ENCODE data around the gene WDR37.

The WDR37 gene

GRCh38 chr10:1068380-1069361 lies 12.5 kb downstream of the WDR37 start:
- no peak for FAIRE-seq
- DNase-seq (ENCODE audit: insufficient read length, low spot score): no peak

DNA sequence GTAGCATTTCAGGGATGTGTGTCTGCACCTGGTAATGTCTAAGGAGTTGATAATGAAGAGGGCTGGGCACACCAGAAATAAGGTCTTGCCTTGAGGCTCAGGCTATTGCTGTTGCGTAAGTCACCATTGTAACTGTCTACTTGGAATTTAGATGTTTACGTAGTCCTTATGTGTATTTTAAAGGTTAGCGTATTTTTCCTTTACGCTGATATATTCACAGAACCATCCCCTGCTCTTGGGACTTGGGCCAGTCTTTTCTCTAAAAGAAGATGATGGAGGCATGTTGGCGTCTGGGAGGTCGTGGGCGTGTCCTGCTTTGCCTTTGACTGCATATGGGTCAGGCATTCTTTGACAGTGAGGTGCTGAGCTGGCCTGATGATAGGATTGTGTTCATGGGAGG lies 14.7 kb downstream of the WDR37 start:
- FAIRE-seq (no peak), DNase-seq (ENCODE audit: insufficient read length, low spot score) (no peak)

DNA sequence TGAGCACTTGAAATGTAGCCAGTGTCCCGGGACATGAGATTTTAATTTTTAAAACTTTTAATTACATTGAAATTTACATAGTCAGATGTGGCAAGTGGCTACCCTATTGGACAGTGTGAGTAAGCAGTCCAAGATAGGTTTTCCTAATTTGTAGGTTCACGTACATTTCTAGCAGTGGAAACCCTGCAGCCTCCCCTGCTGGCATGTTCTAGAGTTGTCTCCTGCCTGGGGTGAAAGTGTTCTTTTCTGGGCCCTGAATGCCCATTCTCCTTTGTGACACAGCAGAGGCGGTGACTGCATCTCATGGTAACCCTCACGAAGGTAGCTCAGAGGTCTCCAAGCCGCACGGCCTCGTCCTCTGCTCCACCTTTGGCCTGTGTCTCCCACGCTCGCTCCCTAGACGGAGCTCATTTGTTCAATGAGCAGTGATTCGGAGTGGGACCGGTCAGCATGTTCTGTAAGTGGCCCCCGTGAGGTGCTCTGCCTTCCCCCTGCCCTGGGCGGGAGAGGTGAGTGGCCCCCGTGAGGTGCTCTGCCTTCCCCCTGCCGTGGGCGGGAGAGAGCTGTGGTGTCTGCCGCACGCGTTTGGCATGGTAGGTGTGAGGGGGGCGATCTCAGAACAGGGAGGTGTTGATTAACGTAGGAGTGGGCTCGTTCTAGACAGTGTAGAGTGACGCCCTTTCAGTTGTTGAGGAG lies 18.0 kb downstream of the WDR37 start:
- FAIRE-seq (no peak), DNase-seq (ENCODE audit: insufficient read length, low spot score) (no peak)

DNA sequence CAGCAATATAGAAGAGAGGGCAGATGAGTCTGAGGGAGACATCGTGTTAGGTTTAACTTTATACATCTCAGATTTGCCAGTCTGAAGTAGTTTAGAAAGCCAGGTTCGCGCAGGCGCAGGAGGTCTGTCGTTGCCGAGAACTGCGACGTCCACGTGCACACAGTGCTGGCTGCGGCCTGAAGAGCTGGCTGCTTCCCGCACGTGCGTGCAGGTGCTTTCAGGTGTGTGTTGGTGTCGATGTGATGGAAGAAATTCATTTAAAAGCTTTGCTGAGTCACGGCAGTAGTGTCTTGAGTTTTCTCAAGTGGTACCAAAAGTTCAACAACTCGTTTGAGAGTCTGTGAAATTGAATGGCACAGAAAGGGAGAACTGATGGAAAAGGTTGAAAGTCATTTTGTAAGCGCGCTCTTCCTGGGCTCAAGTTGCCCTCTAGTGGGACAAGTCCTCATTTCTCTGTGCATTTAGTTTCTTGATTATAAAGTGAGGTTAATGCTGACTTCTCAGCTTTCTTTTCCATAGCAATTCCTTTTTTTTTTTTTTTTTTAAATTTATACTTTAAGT lies 18.6 kb downstream of the WDR37 start:
- no peak for FAIRE-seq
- no peak for DNase-seq (ENCODE audit: insufficient read length, low spot score)

DNA sequence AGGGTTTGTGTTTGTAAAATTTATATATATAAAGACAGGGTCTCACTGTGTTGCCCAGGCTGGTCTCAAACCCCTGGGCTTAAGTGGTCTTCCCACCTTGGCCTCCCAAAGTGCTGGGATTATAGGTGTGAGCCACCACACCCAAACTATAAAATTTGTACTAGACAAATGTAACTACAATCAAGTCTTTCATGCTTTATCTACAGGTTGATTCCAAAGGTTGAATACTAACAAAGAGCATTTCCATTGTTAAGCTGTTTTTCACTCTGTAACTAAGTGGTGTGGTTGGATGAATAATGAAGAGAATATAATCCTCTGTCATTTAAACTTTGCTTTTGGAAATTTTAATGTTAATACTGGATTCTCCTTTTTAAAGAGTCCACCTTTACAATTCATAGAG lies 22.5 kb downstream of the WDR37 start:
- DNase-seq (ENCODE audit: insufficient read length, low spot score): no peak
- no peak for FAIRE-seq

DNA sequence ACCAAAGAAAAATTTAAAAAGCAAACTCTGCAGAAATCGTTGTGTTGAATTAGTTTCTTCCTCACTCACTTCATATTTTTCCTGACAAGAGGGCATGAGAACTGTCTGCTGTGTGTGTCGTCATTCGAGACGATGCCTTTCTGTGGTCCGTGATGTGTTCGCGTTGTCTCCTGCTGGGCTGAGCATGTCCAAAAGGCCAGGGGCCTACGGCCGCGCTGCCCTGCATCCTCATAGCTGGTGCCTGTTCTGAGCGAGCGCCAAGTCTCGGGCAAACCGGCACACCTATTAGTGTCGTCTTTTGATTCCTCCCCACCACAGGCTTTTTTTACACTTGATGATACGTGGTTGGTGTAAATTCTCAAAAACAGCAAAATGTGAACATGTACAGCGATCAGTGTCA lies 27.4 kb downstream of the WDR37 start:
- FAIRE-seq: no peak
- DNase-seq (ENCODE audit: insufficient read length, low spot score): no peak

GRCh38 chr10:1084011-1084950 lies 28.1 kb downstream of the WDR37 start:
- FAIRE-seq (no peak), DNase-seq (ENCODE audit: insufficient read length, low spot score) (no peak)

GRCh38 chr10:1085258-1085657 lies 29.1 kb downstream of the WDR37 start:
- DNase-seq (ENCODE audit: insufficient read length, low spot score) (no peak), FAIRE-seq (no peak)

DNA sequence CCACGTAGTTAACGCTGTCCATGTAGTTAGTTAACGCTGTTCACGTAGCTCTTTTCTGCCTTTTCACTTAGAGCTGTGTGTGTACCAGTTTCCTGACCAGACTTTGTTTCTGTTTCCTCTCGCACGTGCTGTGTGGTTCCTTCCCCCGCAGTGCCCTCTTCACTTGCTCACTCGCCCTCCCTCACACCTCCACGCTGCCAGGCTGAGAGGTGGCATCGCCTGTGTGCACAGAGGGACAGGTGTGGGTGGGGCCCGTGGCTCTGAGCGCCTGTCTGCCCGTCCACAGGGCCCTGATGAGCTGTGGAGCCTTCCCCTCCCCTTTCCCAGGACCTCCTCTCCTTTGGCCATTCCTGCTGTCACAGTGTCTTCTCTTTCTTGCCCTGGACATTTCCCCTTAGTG lies 30.6 kb downstream of the WDR37 start:
- FAIRE-seq: no peak
- no peak for DNase-seq (ENCODE audit: insufficient read length, low spot score)

DNA sequence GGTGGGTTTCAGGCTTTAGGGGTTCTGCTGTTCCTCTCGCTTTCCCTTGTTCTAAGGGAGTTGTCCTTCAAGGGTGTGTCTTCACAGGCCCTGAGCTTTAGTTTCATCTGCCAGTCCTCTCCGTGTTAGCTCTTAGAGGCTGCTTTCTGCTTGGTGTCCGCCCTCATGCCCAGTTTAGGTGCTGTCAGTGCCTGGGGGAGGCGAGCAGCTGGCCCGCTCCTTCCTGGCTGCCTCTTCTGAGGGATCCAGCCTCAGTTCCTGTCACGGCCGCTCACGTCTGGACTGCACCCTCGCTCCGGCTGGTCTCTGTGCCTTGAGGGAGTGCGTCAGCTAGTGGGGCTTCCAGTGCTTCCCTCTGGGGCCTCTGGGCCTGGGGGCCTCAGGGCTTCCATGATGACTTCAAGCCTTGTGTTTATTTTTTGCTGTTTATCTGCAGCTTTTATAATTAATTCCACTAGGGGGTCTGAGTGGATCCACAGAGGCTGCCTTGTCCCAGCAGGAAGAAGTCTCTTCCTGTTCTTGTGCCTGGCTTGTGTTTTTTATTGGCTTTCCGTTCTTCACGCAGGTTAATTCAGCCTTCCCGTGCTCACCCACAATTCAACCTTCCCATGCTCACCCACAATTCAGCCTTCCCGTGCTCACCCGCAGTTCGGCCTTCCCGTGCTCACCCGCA lies 33.0 kb downstream of the WDR37 start:
- DNase-seq (ENCODE audit: insufficient read length, low spot score): no peak
- no peak for FAIRE-seq

DNA sequence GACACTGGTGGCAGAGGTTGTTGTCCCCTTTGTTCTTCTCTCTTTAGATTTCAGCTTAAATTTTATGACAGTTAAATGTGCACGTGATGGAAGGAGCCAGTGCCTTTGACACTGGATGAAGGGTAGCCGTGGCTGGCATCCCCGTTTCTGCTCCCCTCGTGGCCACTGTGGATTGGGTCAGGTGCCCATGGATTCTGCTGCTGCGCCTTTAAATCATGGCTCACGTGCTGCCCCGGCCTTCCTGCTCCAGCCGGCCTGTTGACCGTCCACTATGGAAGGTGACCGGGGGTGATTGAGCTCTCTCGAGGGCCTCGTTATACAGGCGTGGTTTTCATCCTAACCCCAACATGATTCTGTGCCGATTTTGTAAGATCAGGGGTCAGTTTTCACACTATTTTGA lies 34.5 kb downstream of the WDR37 start:
- DNase-seq (ENCODE audit: insufficient read length, low spot score): no peak
- FAIRE-seq: no peak

DNA sequence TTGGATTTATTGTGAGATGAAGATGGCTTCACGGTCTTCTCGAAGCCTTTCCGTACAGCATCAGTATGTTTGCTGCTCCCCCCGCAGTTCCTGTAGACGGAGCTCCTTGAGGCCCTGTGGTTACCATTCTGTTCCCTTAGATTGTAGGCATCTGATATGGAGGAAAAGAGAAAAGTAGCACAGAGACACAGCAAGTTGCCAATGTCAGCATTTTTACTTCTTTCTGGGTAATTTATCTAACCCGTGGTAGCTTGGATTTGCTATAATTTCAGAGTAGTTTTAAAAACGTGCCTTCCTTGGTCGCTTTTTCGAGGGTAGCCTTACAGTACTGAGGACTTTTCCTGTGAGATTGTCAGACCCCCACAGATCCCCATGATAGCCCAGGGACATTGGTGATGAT lies 37.5 kb downstream of the WDR37 start:
- DNase-seq (ENCODE audit: insufficient read length, low spot score) (no peak), FAIRE-seq (no peak)

- FAIRE-seq (no peak), DNase-seq (ENCODE audit: insufficient read length, low spot score) (no peak)
Measured at GRCh38 chr10:1094112-1095057, 38.2 kb downstream of the WDR37 start.

DNA sequence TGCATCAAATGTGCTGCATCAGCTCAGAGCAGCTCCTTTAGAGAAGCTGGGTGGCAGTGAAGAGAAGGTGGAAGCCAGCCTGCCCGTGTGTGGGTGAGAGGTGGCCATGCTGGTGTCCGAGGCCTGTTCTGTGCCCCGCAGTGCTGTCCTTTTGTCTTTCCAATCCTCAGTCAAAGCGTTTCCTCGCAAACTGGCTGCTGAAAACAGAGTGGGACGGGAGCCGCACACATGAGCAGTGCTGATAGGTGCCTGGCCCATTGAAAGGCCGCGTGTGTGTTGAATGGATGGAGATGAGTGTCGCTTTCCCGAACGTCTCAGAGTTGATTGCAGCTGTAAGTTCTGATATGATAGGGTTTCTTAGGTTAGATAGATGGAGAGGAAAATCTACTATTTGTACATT lies 39.3 kb downstream of the WDR37 start:
- no peak for FAIRE-seq
- DNase-seq (ENCODE audit: insufficient read length, low spot score): no peak

- no peak for DNase-seq (ENCODE audit: insufficient read length, low spot score)
- no peak for FAIRE-seq
Measured at GRCh38 chr10:1096287-1096889, 40.2 kb downstream of the WDR37 start.

DNA sequence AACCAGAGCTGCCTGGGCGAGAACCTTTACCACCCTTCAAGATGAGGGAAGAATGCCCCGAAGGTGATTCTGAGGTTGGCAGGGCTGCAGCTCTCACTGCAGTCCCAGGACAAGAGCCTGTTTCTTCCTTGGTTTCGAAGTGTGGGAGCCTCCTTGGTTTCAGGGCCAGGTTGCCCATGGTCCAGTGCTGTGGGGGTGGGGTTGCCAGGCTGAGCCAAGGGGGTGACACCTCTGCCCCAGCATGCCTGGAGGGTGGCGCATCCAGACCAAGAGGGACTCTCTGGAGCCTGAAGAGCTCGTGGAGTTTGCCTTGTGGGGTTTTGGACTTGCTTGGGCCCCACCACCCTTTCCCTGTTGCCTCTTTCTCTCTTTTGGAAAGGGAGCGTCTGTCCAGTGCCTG lies 41.3 kb downstream of the WDR37 start:
- FAIRE-seq: no peak
- DNase-seq (ENCODE audit: insufficient read length, low spot score): no peak

- DNase-seq (ENCODE audit: insufficient read length, low spot score) (no peak), FAIRE-seq (no peak)
Measured at GRCh38 chr10:1100143-1100542, 44.0 kb downstream of the WDR37 start.

DNA sequence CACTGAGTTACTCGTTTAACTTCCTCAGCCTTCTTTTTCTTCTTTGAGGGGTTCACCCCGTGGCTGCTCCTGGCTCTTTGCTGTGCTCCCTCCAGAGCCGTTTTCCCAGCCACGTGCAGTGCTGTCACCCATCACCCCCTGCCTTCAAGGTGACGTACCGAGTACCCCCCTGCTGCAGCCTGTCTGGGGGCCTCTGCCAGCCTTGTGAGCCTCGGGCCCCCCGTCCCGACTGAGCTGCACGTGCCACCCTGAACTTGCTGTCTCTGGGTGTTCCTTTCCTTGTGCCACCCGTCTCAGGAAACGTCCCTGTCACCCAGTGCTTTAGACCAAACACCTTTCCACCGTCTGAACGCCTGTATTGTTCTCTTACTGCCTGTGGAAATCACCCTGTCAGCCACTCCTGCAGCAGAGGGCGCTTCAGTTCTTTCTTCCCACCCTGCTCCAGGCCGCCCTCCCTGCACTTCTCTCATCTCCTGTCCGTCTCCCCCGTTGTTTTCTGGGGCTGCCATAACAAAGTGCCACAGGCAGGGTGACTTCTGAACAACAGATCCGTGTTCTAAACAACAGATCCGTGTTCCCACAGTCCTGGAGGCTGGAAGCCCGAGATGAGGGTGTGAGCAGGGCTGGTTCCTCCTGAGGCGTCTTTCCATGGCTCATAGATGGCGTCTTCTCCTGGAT lies 44.6 kb downstream of the WDR37 start:
- FAIRE-seq (no peak), DNase-seq (ENCODE audit: insufficient read length, low spot score) (no peak)
